Measurements from ENCODE around the gene MOCOS. TPM values are rescaled to one million over a fixed set of nuclear protein-coding genes. Genes with fewer than 3 reads are reported as not detected.

MOCOS gene
- total and polyA plus RNA-seq, 2 of the 8 experiments (the other 6 are each of a cell fraction or from before 2014, with no cell fraction given): 4.7 to 5.8 TPM

DNA sequence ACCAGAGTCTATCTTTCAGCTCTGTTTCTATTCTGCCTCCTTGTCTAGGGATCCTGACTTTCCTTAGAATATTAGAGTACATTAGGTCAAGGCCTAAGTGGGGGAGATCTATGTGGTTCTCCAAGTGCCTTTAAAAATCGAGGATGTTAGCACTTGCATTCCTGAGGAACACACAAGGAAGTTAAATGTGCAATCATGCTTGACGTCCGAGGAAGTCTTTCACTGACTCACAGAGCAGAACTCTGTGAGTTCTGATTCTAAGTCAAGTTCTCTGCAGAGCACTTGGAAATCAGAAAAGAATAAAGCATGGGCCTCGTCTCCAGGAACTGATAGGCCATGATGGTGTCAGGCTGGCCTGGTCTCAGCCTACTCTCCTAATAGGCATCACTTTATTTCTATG is 127.5 kb downstream of the MOCOS start:
- H3K4me1 ChIP-seq (replicated peaks in 1 of 4; ENCODE audit: control insufficient read depth in 3 of 4, insufficient read depth in 4 of 4, low read length in 3 of 4): peaks cover 0 to under 1% (median 0%) of the 10 kb centered on the region in 4 experiments; a peak in 1 of 7 replicates
- no peak overlapping the region for H3K14ac ChIP-seq (ENCODE audit: insufficient read length)
- no peaks in the 10 kb centered on the region for H3K9me3 ChIP-seq (ENCODE audit: insufficient read depth in 2 of 2, low read depth in 1 of 2, low read length in 1 of 2)
- POLR2A ChIA-PET (ENCODE audit: partially characterized antibody): no interaction called here
- H2BK15ac ChIP-seq (ENCODE audit: low read length): no peak overlapping the region
- H3K27me3 ChIP-seq (replicated peaks in 1 of 4; ENCODE audit: control insufficient read depth in 3 of 4, extremely low read depth in 1 of 4, insufficient read depth in 3 of 4, low read length in 3 of 4): no peaks in the 10 kb centered on the region
- H2BK20ac ChIP-seq (ENCODE audit: low read length): no peak overlapping the region
- no peak overlapping the region for H4K91ac ChIP-seq (replicated peaks; ENCODE audit: insufficient read length, low read length)
- H2BK12ac ChIP-seq (ENCODE audit: low read depth, low read length): no peak overlapping the region
- no peak overlapping the region for H3K18ac ChIP-seq (ENCODE audit: extremely low read depth, low read length)
- H3K9ac ChIP-seq (replicated peaks in 1 of 4; ENCODE audit: extremely low read depth in 1 of 4, low read depth in 3 of 4, low read length in 3 of 4): no peak overlapping the region
- H3K36me3 ChIP-seq (ENCODE audit: control insufficient read depth in 2 of 4, insufficient read depth in 4 of 4, low read length in 3 of 4): no peaks in the 10 kb centered on the region
- no peak overlapping the region for H2AK5ac ChIP-seq (ENCODE audit: low read depth, low read length)
- H2AFZ ChIP-seq (ENCODE audit: low read length): no peak overlapping the region
- no peak overlapping the region for H3K4ac ChIP-seq (replicated peaks; ENCODE audit: insufficient read length, low read depth, low read length)
- 94% methylated on average over 4 of the region's 4 CpGs; no CpG with 5 or more reads in 1 of the 2 experiments for WGBS, 2 experiments (ENCODE audit: extremely low coverage in 1 of 2, insufficient coverage in 1 of 2, insufficient read length in 1 of 2, insufficient replicate concordance in 2 of 2, low coverage in 1 of 2, low lambda C conversion rate in 2 of 2, missing lambda C conversion rate in 1 of 2)
- no peak overlapping the region for H3K4me2 ChIP-seq (ENCODE audit: insufficient read depth in 1 of 2, low read depth in 2 of 2, low read length in 2 of 2)
- no peaks in the 10 kb centered on the region for H3K79me2 ChIP-seq (ENCODE audit: control insufficient read depth in 1 of 2, insufficient read depth in 2 of 2, low read length in 2 of 2)
- H3K4me3 ChIP-seq (ENCODE audit: extremely low read depth in 1 of 4, insufficient read depth in 2 of 4, low read depth in 3 of 4, low read length in 4 of 4): no peak overlapping the region
- no peak overlapping the region for H3K23ac ChIP-seq (ENCODE audit: insufficient read length)
- no peak overlapping the region for H3K56ac ChIP-seq (replicated peaks; ENCODE audit: insufficient read length, low read depth, low read length)
- no peaks in the 10 kb centered on the region for H4K20me1 ChIP-seq (replicated peaks in 1 of 2; ENCODE audit: control insufficient read depth in 1 of 2, insufficient read depth in 2 of 2, low read length in 2 of 2)
- no peaks in the 10 kb centered on the region; the same call in 1 of the 2 replicates for H3K79me1 ChIP-seq (ENCODE audit: low read depth, low read length)
- H2BK5ac ChIP-seq (ENCODE audit: low read depth, low read length): no peak overlapping the region
- no peak overlapping the region for H2BK120ac ChIP-seq (replicated peaks; ENCODE audit: low read depth, low read length)
- peak in 1 of 2 experiments; percentile 22 for DNase-seq (ENCODE audit: low read depth in 1 of 2, low spot score in 2 of 2)
- no peak overlapping the region for H4K8ac ChIP-seq (ENCODE audit: extremely low read depth, insufficient read depth, low read length)
- H3K27ac ChIP-seq (ENCODE audit: low read depth, low read length): no peak overlapping the region
- no peak overlapping the region for H4K5ac ChIP-seq (ENCODE audit: insufficient read length, low read depth, low read length)
- CTCF ChIA-PET (ENCODE audit: partially characterized antibody): interaction anchor here (0.8 kb wide), 1 partner anchor 10 kb away, joined by 3 read pairs; no protein-coding TSS in a partner anchor
- H3K23me2 ChIP-seq (ENCODE audit: low read depth, low read length): no peaks in the 10 kb centered on the region
- FAIRE-seq: no peak
- TF ChIP-seq GABPA (IDR thresholded peaks at IDR 0.05; ENCODE audit: borderline replicate concordance, insufficient read depth, low read length) (no peak), TEAD4 (IDR thresholded peaks at IDR 0.05; ENCODE audit: low read depth, low read length) (no peak), CEBPB (IDR thresholded peaks at IDR 0.05; ENCODE audit: low read depth, low read length) (no peak), SIN3A (conservative IDR thresholded peaks at IDR 0.05 in 1 of 2, IDR thresholded peaks at IDR 0.05 in 1 of 2; ENCODE audit: low read depth in 1 of 2, low read length in 2 of 2) (no peak), RNF2 (IDR thresholded peaks at IDR 0.05; ENCODE audit: borderline replicate concordance, low read depth, low read length, missing control alignments, poor library complexity, severe bottlenecking) (no peak), JUN (IDR thresholded peaks at IDR 0.05; ENCODE audit: low read depth, low read length) (no peak), CBX8 (IDR thresholded peaks at IDR 0.05; ENCODE audit: borderline replicate concordance, low read depth, low read length) (no peak), RBBP5 (IDR thresholded peaks at IDR 0.05; ENCODE audit: borderline replicate concordance, low read depth, low read length) (no peak)
- TF ChIP-seq, protein P1, sequence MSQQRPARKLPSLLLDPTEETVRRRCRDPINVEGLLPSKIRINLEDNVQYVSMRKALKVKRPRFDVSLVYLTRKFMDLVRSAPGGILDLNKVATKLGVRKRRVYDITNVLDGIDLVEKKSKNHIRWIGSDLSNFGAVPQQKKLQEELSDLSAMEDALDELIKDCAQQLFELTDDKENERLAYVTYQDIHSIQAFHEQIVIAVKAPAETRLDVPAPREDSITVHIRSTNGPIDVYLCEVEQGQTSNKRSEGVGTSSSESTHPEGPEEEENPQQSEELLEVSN (IDR thresholded peaks at IDR 0.05): no peak
- TF ChIP-seq, protein P2, sequence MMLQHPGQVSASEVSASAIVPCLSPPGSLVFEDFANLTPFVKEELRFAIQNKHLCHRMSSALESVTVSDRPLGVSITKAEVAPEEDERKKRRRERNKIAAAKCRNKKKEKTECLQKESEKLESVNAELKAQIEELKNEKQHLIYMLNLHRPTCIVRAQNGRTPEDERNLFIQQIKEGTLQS (IDR thresholded peaks at IDR 0.05; ENCODE audit: insufficient read depth, low read depth, low read length): no peak
- TF ChIP-seq, protein P3, sequence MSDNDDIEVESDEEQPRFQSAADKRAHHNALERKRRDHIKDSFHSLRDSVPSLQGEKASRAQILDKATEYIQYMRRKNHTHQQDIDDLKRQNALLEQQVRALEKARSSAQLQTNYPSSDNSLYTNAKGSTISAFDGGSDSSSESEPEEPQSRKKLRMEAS (IDR thresholded peaks at IDR 0.05): no peak

All from H1 (cell line).